ENCODE results near the gene RPL37A. TPM values are rescaled to one million over a fixed set of nuclear protein-coding genes. Genes with fewer than 3 reads are reported as not detected.

The RPL37A gene
- total RNA-seq, 2 donors from 2014 or later, result 425 to 1,004 TPM

DNA sequence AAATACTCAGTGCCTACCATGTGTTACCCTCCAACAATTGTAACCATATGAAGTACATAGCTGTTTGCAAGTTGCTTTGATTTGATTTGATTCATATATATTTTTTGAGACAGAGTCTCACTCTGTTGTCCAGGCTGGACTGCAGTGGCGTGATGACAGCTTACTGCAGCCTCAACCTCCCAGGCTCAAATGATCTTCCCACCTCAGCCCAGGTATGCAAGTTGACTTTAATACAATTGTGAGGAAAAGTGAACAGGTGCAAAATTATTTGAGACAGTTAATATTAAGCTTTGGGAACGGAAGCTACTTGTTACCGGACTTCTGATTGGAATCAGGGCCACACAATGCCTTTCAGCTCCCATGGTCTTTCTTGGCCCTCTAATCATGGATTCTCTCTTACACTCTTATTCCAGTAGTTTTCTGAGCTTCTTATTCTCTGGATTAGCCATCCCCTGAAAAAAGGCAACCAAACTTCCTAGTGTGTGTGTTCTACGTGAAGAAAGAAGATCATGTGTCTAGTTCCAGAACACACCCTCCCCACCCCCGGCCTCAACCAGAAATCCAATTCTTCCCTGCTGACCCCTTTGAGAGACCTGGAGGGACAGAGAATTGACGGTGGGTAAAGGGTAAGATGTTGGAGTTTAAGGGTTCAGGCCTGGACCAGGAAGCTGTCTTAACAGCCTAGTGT lies 1.1 kb upstream of the RPL37A start:
- peak overlapping the region; percentile 75 to 78 for H3K27ac ChIP-seq
- peak overlapping the region; percentile 53 to 63 for H3K4me3 ChIP-seq
- H3K36me3 ChIP-seq, result peaks cover 32% of the 10 kb centered on the region
- H3K4me1 ChIP-seq, result peaks cover 0 to 28% of the 10 kb centered on the region in 2 donors
- TF ChIP-seq, protein P1, sequence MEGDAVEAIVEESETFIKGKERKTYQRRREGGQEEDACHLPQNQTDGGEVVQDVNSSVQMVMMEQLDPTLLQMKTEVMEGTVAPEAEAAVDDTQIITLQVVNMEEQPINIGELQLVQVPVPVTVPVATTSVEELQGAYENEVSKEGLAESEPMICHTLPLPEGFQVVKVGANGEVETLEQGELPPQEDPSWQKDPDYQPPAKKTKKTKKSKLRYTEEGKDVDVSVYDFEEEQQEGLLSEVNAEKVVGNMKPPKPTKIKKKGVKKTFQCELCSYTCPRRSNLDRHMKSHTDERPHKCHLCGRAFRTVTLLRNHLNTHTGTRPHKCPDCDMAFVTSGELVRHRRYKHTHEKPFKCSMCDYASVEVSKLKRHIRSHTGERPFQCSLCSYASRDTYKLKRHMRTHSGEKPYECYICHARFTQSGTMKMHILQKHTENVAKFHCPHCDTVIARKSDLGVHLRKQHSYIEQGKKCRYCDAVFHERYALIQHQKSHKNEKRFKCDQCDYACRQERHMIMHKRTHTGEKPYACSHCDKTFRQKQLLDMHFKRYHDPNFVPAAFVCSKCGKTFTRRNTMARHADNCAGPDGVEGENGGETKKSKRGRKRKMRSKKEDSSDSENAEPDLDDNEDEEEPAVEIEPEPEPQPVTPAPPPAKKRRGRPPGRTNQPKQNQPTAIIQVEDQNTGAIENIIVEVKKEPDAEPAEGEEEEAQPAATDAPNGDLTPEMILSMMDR (IDR thresholded peaks at IDR 0.05), result no peak
- H3K9me3 ChIP-seq, result no peaks in the 10 kb centered on the region
- no peaks in the 10 kb centered on the region for H3K27me3 ChIP-seq
- DNase-seq (ENCODE audit: low spot score), result no peak

DNA sequence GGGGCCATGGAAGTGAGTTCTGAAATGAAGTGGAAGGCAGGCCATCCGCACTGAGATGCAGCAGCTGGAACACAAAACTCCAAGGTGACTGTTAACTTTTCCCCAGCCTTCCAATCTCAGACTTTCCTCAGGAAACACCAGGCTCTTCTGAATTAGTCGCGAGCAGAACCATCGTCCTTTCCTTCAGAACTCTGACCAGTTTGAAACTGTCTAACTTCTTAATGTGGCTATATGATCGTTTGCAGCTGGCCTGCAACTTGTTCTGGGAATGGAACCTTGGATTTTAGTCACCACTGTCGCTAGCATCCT lies 620 bp upstream of the RPL37A start:
- TF ChIP-seq, protein P1 (IDR thresholded peaks at IDR 0.05), result no peak
- peaks cover 0 to 28% of the 10 kb centered on the region in 2 donors for H3K4me1 ChIP-seq

DNA sequence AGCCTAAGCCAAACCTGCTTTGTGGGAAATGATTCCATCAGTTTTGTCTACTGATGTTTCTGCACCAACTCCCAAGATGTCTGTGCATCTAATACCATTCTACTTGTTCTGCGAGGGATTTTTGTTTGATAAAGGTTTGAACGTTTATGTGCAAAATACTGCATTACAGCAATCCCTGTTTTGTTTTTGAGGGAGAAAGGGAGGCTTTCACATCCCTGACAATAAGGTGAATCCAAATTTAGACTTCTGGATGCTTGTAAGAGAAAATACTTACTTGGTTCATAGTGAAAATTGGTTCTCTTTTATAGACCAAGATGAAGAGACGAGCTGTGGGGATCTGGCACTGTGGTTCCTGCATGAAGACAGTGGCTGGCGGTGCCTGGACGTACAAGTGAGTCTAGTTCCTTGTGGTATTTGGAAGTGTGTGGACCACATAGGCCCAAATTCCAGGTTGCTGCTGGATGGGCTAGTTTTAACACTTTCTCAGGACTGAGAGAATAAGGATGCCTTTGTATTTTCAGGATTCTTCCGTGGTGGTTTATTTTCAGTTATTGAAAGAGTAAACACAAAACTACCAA lies 1.1 kb downstream of the RPL37A start:
- Histone ChIP-seq H3K4me1 (peaks cover 0 to 28% of the 10 kb centered on the region in 2 donors), H3K27me3 (no peaks in the 10 kb centered on the region), H3K27ac (peak overlapping the region; percentile 75 to 78), H3K36me3 (peaks cover 51% of the 10 kb centered on the region), H3K9me3 (no peaks in the 10 kb centered on the region), H3K4me3 (peak overlapping the region; percentile 53 to 63)
- no peak for DNase-seq (ENCODE audit: low spot score)
- TF ChIP-seq, protein P1 (IDR thresholded peaks at IDR 0.05), result no peak

More for the DNA sequence above, 620 bp upstream of the RPL37A start:
- DNase-seq (ENCODE audit: low spot score), result no peak
- Histone ChIP-seq H3K36me3 (peaks cover 37% of the 10 kb centered on the region), H3K27me3 (no peaks in the 10 kb centered on the region), H3K4me3 (peak overlapping the region; percentile 53 to 63), H3K27ac (peak overlapping the region; percentile 75 to 78), H3K9me3 (no peaks in the 10 kb centered on the region)

DNA sequence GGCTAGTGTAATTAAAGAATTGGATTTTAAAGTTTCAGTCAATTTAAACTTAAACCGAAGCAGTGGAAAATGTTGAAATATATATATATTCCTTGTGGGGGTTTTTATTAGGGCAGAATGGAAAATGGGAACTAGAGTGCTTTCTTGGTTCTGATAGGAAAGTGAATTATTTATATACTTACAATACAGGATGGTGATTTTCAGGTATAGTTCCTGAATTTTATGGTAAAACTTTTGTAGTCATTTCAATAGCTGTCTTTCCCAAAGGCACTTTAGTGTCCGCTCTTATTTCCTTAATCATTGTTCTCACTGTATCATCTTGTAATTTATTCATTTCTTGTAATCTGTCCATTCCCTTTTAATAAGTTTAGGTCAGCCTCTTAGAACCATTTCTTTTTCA lies 1.9 kb downstream of the RPL37A start:
- no peak for DNase-seq (ENCODE audit: low spot score)
- TF ChIP-seq, protein P1 (IDR thresholded peaks at IDR 0.05), result no peak
- H3K36me3 ChIP-seq, result peaks cover 56% of the 10 kb centered on the region
- H3K9me3 ChIP-seq, result no peaks in the 10 kb centered on the region
- no peak overlapping the region for H3K4me3 ChIP-seq
- no peaks in the 10 kb centered on the region for H3K27me3 ChIP-seq
- no peak overlapping the region for H3K27ac ChIP-seq
- peaks cover 0 to 28% of the 10 kb centered on the region in 2 donors for H3K4me1 ChIP-seq

DNA sequence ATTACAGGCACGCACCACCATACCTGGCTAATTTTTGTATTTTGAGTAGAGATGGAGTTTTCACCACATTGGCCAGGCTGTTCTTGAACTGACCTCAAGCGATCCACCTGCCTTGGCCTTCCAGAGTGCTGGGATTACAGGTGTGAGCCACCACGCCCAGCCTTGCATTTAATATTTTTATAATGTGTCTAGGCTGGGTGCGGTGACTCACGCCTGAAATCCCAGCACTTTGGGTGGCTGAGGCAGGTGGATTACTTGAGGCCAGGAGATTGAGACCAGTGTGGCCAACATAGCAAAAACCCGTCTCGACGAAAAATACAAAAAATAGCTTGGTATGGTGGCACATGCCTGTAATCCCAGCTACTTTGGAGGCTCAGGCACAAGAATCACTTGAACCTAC lies 3.2 kb downstream of the RPL37A start:
- Histone ChIP-seq H3K4me1 (peaks cover 0 to 28% of the 10 kb centered on the region in 2 donors), H3K9me3 (no peaks in the 10 kb centered on the region), H3K27me3 (no peaks in the 10 kb centered on the region), H3K27ac (no peak overlapping the region), H3K4me3 (no peak overlapping the region), H3K36me3 (peaks cover 56% of the 10 kb centered on the region)
- TF ChIP-seq, protein P1 (IDR thresholded peaks at IDR 0.05), result no peak
- no peak for DNase-seq (ENCODE audit: low spot score)
